Measurements from ENCODE around the gene TTC28. TPM values are rescaled to one million over a fixed set of nuclear protein-coding genes. Genes with fewer than 3 reads are reported as not detected.
A peak's percentile ranks its signal among the peaks of the same experiment; 100 is the strongest.

Gene TTC28
- total RNA-seq, 1 donor from 2014 or later = 16.4 TPM

- intact Hi-C loops (cut with micrococcal nuclease) = no loop called here
- Histone ChIP-seq H3K27me3 (ENCODE audit: low read depth) (no peaks in the 10 kb centered on the region), H3K36me3 (peaks cover 29% of the 10 kb centered on the region), H3K4me3 (no peak overlapping the region), H3K4me1 (peaks cover 50% of the 10 kb centered on the region), H3K9me3 (replicated peaks) (no peaks in the 10 kb centered on the region), H3K27ac (replicated peaks) (peak overlapping the region; percentile 76)
- no peak for DNase-seq
- no peak for TF ChIP-seq CTCF (IDR thresholded peaks at IDR 0.05; ENCODE audit: borderline replicate concordance)
Observed at GRCh38 chr22:27989758-27990450, 689.7 kb downstream of the TTC28 start.

GRCh38 chr22:27988704-27989103, 690.9 kb downstream of the TTC28 start:
- TF ChIP-seq CTCF (IDR thresholded peaks at IDR 0.05; ENCODE audit: borderline replicate concordance) = no peak
- Histone ChIP-seq H3K4me3 (no peak overlapping the region), H3K27ac (replicated peaks) (no peak overlapping the region), H3K27me3 (ENCODE audit: low read depth) (no peaks in the 10 kb centered on the region), H3K36me3 (peaks cover 40% of the 10 kb centered on the region), H3K9me3 (replicated peaks) (no peaks in the 10 kb centered on the region), H3K4me1 (peaks cover 57% of the 10 kb centered on the region)
- DNase-seq = no peak
- intact Hi-C loops (cut with micrococcal nuclease) = no loop called here

GRCh38 chr22:27987557-27987956, 692.1 kb downstream of the TTC28 start:
- Histone ChIP-seq H3K27ac (replicated peaks) (peak overlapping the region; percentile 20), H3K36me3 (peaks cover 39% of the 10 kb centered on the region), H3K4me1 (peaks cover 57% of the 10 kb centered on the region), H3K27me3 (ENCODE audit: low read depth) (no peaks in the 10 kb centered on the region), H3K4me3 (no peak overlapping the region), H3K9me3 (replicated peaks) (no peaks in the 10 kb centered on the region)
- no peak for TF ChIP-seq CTCF (IDR thresholded peaks at IDR 0.05; ENCODE audit: borderline replicate concordance)
- no peak for DNase-seq
- intact Hi-C loops (cut with micrococcal nuclease) = no loop called here

GRCh38 chr22:27986937-27987336, 692.7 kb downstream of the TTC28 start:
- Histone ChIP-seq H3K27ac (replicated peaks) (peak overlapping the region; percentile 20), H3K36me3 (peaks cover 40% of the 10 kb centered on the region), H3K4me3 (no peak overlapping the region), H3K9me3 (replicated peaks) (no peaks in the 10 kb centered on the region), H3K4me1 (peaks cover 52% of the 10 kb centered on the region), H3K27me3 (ENCODE audit: low read depth) (no peaks in the 10 kb centered on the region)
- DNase-seq = no peak
- intact Hi-C loops (cut with micrococcal nuclease) = no loop called here
- TF ChIP-seq CTCF (IDR thresholded peaks at IDR 0.05; ENCODE audit: borderline replicate concordance) = no peak

GRCh38 chr22:27986459-27986858, 693.2 kb downstream of the TTC28 start:
- no peak for DNase-seq
- no peak for TF ChIP-seq CTCF (IDR thresholded peaks at IDR 0.05; ENCODE audit: borderline replicate concordance)
- H3K27ac ChIP-seq (replicated peaks) = peak overlapping the region; percentile 20
- no peak overlapping the region for H3K4me3 ChIP-seq
- H3K36me3 ChIP-seq = peaks cover 42% of the 10 kb centered on the region
- intact Hi-C loops (cut with micrococcal nuclease) = no loop called here
- H3K4me1 ChIP-seq = peaks cover 48% of the 10 kb centered on the region
- H3K9me3 ChIP-seq (replicated peaks) = no peaks in the 10 kb centered on the region
- no peaks in the 10 kb centered on the region for H3K27me3 ChIP-seq (ENCODE audit: low read depth)

Data from left ventricle myocardium inferior (tissue), 1 donor.